Stimulated activated CD4-positive, alpha-beta T cell treated with anti-CD3 and anti-CD28 coated beads, Interleukin-4, amount 100 ng/mL, for 24 hours (primary cell): ENCODE results near the gene ZNF263.
"Not testable (repeated sequence)": the region's sequence is repeated elsewhere in the genome, so short reads cannot be mapped to it uniquely, and the experiment has no call there.

Experiments used
- DNase-seq: peaks from one replicate; pipeline ENCODE4 v3.0.0-alpha.2; 2020

Gene ZNF263

GRCh38 chr16:3270718-3271117 is 12.6 kb upstream of the ZNF263 start:
- DNase-seq = not testable (repeated sequence)

GRCh38 chr16:3271281-3271680 is 12.0 kb upstream of the ZNF263 start:
- DNase-seq = not testable (repeated sequence)

DNA sequence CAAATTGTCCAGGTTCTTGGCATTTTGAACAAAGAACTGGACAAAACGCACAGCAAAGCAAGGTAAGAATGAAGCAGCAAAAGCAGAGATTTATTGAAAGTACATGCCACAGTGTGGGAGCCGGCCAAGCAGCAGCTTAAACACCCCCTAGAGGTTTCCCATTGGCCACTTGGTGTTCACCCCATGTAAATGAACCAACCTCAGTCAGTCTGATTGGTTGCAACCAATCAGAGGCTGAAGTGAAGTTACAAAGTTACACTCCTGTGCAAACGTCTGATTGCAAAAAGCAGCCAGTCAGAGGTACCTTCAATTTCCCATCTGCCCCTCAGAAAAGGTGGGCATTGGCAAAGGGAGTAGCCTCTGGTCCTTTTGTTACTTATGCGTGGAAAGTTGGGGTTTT is 8.8 kb upstream of the ZNF263 start:
- no peak for DNase-seq

- no peak for DNase-seq
These were observed 8.3 kb upstream of the ZNF263 start for GRCh38 chr16:3274947-3275346.

GRCh38 chr16:3276679-3277078 is 6.6 kb upstream of the ZNF263 start:
- DNase-seq = no peak

DNA sequence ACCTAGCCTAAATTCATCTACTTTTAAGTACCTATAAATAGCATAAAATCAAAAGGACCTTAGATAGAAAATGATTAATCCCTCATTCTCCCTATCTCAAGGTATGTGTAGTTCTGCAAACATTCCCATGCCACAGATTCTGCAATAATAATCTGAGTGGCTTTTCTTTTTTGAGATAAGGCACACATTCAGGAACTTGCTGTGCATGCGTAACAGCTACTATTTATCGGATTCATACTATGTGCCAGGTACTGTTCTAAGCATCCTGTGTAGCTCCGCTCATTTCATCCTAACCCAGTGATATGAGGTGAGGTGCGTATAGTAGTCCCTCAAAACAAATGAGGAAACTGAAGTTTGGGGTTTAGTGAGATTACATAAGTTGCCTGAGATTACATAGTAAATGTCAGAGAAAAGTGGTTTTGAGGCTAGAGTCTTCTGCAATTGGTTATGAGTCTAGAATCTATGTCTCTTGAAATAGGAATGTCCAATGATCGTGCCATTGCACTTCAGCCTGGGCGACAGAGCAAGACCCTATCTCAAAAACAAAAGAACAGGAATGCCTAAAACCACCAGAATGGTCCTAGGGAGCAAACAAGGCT is 2.0 kb upstream of the ZNF263 start:
- DNase-seq = no peak

GRCh38 chr16:3282103-3282729 is 1.1 kb upstream of the ZNF263 start:
- DNase-seq = no peak

DNA sequence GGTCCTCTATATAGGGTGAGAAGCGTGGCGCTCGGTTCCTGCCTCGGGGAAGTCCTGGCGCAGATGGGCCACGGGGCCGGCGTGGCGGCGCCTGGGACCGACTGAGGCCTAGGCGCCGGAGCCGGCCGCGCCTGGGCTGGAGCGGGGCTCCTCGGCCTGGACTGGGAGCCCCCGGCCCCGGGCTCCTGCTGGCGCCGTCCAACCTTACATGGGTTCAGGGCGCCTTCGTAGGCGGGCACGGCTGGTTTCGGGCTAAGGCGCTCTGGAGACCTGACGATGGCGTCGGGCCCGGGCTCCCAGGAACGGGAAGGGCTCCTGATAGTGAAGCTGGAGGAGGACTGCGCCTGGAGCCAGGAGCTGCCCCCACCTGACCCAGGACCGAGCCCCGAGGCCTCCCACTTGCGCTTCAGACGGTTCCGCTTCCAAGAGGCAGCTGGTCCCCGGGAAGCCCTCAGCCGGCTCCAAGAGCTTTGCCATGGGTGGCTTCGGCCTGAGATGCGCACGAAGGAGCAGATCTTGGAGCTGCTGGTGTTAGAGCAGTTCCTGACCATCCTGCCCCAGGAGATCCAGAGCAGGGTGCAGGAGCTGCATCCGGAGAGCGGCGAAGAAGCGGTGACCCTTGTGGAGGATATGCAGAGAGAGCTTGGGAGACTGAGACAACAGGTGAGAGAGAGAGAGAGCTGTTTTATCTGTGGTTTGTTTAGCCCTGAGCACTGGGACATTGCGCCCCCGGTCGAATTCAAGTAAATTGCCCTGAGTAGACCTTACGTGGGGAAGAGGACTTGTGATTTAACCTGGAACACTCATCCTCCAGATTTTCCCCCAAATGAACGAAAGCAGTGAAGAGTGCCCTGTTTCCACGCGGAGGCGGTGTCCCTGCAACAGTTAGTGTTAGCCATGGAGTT is 504 bp downstream of the ZNF263 start:
- DNase-seq = no peak

DNA sequence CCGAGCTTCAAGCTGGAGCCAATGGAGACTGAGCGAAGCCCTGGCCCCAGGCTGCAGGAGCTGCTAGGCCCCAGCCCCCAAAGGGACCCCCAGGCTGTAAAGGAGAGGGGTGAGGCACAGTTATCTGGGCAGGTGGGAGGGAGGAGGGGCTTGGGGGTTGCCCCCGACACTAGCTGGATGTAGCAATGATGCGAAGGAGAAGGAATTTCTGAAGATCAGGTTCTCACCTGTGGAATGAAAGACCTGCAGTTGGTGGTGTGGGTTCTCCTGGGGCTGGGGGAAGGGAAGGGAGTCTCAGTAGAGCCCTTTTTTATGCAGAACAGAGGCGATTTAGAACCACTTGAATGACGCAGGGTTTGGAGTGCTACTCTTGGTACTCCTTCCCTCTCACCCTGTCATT is 1.8 kb downstream of the ZNF263 start:
- no peak for DNase-seq

DNA sequence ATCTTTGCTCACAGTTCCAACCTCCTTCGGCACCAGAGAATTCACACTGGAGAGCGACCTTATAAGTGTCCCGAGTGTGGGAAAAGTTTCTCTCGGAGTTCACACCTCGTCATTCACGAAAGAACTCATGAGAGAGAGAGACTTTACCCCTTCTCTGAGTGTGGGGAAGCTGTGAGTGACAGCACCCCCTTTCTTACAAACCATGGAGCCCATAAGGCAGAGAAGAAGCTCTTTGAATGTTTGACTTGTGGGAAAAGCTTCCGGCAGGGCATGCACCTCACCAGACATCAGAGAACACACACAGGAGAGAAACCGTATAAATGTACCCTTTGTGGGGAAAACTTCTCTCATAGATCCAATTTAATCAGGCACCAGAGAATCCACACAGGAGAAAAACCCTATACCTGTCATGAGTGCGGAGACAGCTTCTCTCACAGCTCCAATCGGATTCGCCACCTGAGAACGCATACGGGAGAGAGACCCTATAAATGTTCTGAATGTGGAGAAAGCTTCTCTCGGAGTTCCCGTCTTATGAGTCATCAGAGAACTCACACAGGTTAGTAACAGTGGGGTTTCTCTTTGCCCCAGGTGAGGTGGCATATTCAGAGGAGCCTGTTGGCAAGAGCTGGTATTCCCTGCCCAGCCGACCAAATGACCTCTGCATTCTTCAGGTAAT is 6.8 kb downstream of the ZNF263 start:
- no peak for DNase-seq

DNA sequence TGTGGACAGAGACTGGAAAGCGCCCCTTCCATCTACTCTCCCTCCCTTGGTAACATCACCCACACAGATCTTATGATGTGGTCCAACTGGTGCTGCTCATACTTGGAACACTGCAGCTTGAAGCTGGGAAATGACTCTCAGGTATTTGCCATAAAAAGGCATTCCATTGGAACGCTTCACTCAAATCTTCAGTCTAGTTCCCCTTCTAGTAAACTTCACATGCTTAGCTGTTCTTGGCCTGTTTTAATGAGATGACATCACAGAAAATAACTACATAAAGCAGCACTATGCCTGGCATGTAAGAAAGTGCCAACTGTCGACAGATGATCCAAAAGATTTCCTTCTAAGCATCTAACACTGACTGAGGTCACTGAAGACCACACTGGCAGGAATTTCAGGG is 9.3 kb downstream of the ZNF263 start:
- DNase-seq = no peak

DNA sequence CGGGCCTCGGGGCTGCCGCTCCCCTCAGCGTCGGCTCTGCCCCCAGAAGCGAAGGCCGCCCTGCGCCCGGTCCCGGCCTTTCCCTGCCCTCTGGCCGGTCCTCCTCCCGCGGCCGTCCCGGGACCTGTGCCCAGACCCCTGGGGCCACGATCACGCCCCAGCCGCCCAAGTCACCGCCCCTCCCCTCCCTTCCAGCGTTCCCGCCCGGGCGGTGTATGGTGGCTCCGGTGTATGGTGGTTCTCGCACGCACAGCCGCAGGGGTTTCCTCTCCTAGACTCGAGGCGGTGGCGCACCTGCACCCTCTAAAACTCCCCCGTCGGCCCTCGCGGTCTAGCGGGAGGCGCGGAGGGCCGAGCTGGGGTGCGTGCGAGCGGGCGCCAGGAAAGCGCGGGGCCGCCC is 11.9 kb downstream of the ZNF263 start:
- DNase-seq = no peak

GRCh38 chr16:3295783-3296182 is 12.5 kb downstream of the ZNF263 start:
- DNase-seq = no peak

- no peak for DNase-seq
These were observed 21.1 kb downstream of the ZNF263 start for GRCh38 chr16:3304370-3304769.

DNA sequence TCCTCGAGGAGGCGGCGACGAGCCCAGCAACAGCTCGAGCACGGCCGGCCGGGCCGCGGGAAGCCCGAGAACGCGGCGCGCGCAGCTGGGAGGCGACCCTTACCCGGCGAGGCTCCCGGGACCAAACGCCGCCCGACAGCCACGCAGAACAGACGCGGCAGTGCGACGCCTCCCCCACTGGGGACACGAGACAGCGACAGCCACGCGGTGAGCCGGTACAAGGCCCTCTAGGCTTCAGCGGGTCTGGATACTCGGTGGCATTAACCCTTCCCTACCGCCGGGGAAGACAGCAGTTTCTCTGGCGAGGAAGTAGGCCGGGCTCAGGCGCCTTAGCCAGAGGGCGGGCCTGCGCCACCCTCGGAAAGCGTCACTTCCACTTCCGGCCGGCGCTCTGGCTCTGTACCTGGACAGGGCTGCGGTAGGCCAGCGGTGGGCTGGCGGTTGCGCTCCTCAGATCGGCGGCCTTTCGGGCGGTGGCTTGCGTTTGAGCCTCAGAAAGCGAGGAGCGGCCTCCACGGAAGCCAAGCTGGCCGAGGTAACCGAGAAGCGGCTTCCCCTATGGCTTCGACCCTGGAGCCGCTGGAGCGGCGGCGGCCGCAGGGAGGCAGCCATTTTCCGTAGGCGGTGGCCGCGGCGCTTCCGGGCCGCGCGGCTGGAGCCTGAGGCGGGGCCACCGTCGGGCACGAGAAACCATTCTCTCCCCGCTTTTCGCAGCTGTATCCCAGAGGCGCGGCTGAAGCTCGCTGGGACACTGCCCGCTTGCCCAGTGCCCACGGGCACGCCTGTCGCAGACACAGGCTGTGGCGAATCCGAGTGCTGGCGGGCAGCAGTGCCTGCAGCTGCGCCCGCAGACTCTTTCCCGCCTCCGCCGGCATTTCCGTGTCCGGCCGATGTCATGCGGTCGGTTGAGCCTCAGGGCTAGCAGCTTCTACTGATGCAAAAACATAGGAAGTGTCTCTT is 22.1 kb downstream of the ZNF263 start, which contains the start of the genes TIGD7 and ZNF75A:
TIGD7 (minus strand) TSS at position 322 of the 960 bp plus-strand sequence. CDS start 4,816 bp downstream, outside the sequence.
ZNF75A (plus strand) TSS at position 389 of the 960 bp plus-strand sequence. CDS start 2,932 bp downstream, outside the sequence.
- DNase-seq = peak; percentile 82

DNA sequence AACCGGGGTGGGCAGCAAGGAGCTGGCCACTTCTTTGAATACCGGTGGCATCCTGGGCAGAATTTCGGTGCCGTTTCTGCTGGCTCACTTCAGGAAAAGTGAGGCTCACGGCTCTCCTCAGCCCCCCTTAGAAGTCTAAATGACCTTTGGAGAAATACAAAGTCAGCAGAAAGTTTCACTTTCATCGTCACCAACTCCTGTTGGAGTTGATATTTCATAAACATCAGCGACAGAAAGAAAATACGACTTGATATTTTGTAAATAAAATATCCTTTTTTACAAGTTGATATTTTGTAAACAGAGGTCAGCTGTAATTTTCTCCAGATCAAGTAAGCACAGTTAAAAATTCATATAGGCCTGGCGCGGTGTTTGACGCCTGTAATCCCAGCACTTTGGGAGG is 22.8 kb downstream of the ZNF263 start:
- no peak for DNase-seq

DNA sequence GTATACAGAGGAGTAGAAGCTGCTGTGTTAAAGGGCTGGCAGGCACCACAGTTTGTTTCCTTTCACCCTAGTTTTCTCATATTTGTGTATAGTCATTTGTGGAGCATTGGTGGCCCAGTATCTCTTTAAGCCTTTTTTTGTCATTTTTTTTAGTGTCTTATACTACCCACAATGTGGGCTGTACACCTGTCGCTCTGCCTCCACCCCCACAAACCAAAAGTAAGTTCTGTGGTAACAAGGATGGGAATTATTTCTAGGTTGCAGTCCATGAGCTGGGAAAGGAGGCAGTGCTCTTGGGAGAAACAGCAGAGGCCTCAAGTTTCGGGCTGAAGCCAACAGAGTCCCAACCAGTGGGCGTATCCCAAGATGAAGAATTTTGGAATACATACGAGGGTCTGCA is 28.2 kb downstream of the ZNF263 start:
- no peak for DNase-seq

DNA sequence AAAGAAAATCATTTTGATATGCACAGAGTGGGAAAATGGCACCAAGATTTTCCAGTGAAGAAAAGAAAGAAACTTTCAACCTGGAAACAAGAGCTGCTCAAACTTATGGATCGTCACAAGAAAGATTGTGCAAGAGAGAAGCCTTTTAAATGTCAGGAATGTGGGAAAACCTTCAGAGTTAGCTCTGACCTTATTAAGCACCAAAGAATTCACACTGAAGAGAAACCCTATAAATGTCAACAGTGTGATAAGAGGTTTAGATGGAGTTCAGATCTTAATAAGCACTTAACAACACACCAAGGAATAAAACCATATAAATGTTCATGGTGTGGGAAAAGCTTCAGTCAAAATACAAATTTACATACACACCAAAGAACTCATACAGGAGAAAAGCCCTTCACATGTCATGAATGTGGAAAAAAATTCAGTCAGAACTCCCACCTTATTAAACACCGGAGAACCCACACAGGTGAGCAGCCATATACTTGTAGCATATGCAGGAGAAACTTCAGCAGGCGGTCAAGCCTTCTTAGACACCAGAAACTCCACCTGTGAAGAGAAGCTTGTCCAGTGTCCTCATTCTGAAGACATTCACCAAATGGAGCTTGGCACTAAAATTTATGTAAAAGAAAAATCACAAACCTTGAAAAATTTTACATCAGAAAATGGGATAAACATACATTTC is 34.2 kb downstream of the ZNF263 start:
- no peak for DNase-seq

- DNase-seq = no peak
These were observed 38.5 kb downstream of the ZNF263 start for GRCh38 chr16:3321816-3322215.

DNA sequence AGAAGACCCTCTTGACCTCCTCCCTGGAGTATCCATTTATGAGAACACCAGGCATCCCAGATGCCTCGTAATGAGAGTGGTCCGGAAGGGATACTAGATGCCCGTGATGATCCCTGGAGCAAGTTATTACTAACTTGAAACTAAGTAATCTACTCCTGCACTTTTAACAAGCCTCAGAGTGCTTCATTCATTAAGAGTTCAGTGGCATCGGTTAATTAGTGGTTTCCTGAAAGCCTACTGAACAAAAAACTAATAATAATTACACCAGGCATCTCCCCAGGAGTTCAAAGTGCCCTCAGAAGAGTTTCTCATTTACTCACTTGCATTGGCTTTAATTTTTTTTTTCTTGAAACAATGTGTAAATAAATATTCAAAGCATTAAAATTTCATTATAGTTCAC is 44.2 kb downstream of the ZNF263 start:
- DNase-seq = no peak

- no peak for DNase-seq
These were observed 44.8 kb downstream of the ZNF263 start for GRCh38 chr16:3328104-3328503.
